CD4-positive, CD25-positive, alpha-beta regulatory T cell (primary cell): ENCODE data around the gene MFSD11. TPM values are rescaled to one million over a fixed set of nuclear protein-coding genes. Genes with fewer than 3 reads are reported as not detected.
"Not testable (repeated sequence)": the region's sequence is repeated elsewhere in the genome, so short reads cannot be mapped to it uniquely, and the experiment has no call there.

Source experiments
- ATAC-seq, 2 donors: fragments of 150-1000 bp; cut with Tn5 transposase; one replicate each; pipeline ENCODE4 v1.10.0; 2021; ENCODE audit warnings: low read depth in 2 of 2, moderate number of reproducible peaks in 2 of 2, moderate library complexity in 1 of 2
- DNase-seq, 3 donors: peaks; one replicate each; pipeline versions ENCODE4 v3.0.0 to v3.0.0-alpha.2; 2012 to 2022; ENCODE audit warnings: mixed read lengths in 1 of 3
- H3K27ac ChIP-seq: one replicate; pipeline ENCODE4 v1.7.0; 2013; ENCODE audit warnings: mild to moderate bottlenecking, low read length; ENCODE audit not compliant: insufficient read depth, poor library complexity, severe bottlenecking
- H3K27me3 ChIP-seq: one replicate; pipeline ENCODE4 v1.7.0; 2013; ENCODE audit warnings: low read length; ENCODE audit not compliant: control insufficient read depth, insufficient read depth
- H3K36me3 ChIP-seq: one replicate; pipeline ENCODE4 v1.7.0; 2013; ENCODE audit warnings: mild to moderate bottlenecking, low read length, moderate library complexity; ENCODE audit not compliant: control insufficient read depth, insufficient read depth
- H3K4me1 ChIP-seq: 2 replicates; pipeline ENCODE4 v1.7.0; 2013; ENCODE audit warnings: mild to moderate bottlenecking, low read length; ENCODE audit not compliant: insufficient read depth, control insufficient read depth, poor library complexity, severe bottlenecking
- H3K4me3 ChIP-seq: one replicate; pipeline ENCODE4 v1.7.0; 2013; ENCODE audit warnings: low read depth, mild to moderate bottlenecking, low read length, moderate library complexity
- H3K9me3 ChIP-seq, 2 experiments: 1 replicate in 1 of 2; 2 replicates in 1 of 2; pipeline ENCODE4 v1.7.0; 2013; ENCODE audit warnings: low read length in 2 of 2, mild to moderate bottlenecking in 1 of 2, moderate library complexity in 1 of 2; ENCODE audit not compliant: control insufficient read depth in 2 of 2
- H3K27ac Mint-ChIP-seq, 3 donors: one replicate each; pipeline ENCODE4 v1.8.0; 2020 to 2022; ENCODE audit warnings: mild to moderate bottlenecking in 3 of 3, mixed read lengths in 3 of 3, moderate library complexity in 2 of 3
- H3K27me3 Mint-ChIP-seq: one replicate; pipeline ENCODE4 v1.8.0; 2022; ENCODE audit warnings: mild to moderate bottlenecking, mixed read lengths
- H3K36me3 Mint-ChIP-seq: one replicate; pipeline ENCODE4 v1.8.0; 2020; ENCODE audit warnings: mixed read lengths
- H3K4me1 Mint-ChIP-seq, 4 donors: one replicate each; pipeline ENCODE4 v1.8.0; 2020 to 2022; ENCODE audit warnings: mixed read lengths in 4 of 4, mild to moderate bottlenecking in 1 of 4
- H3K4me3 Mint-ChIP-seq, 4 donors: one replicate each; pipeline ENCODE4 v1.8.0; 2020 to 2022; ENCODE audit warnings: mild to moderate bottlenecking in 4 of 4, mixed read lengths in 4 of 4, moderate library complexity in 3 of 4
- H3K9me3 Mint-ChIP-seq, 7 donors: one replicate each; pipeline ENCODE4 v1.8.0; 2020 to 2022; ENCODE audit warnings: mixed read lengths in 7 of 7, mild to moderate bottlenecking in 3 of 7, moderate library complexity in 2 of 7
- polyA plus RNA-seq, 4 donors: library from polyadenylated mRNA; unstranded; fragments of 300-500 nt; fragmentation: Illumina TruSeq; gene quantifications; one replicate each; pipeline ENCODE4 v1.2.3, GENCODE V29; 2021
- total RNA-seq: library from RNA; stranded (reverse); gene quantifications from one replicate; pipeline ENCODE4 v1.2.3, GENCODE V29; 2022

MFSD11 gene
- total and polyA plus RNA-seq, 5 donors from 2014 or later: 22.3 to 45.6 (median 26.8) TPM

- no peaks in the 10 kb centered on the region for H3K27me3 ChIP-seq
- H3K4me1 Mint-ChIP-seq: peaks cover 10 to 16% (median 11%) of the 10 kb centered on the region in 4 donors
- no peak overlapping the region for H3K27ac ChIP-seq
- H3K4me3 ChIP-seq: no peak overlapping the region
- H3K9me3 Mint-ChIP-seq: peaks cover 0 to 5% (median 0%) of the 10 kb centered on the region in 7 donors
- no peaks in the 10 kb centered on the region for H3K36me3 ChIP-seq
- no peak overlapping the region for H3K27ac Mint-ChIP-seq
- peaks cover 10% of the 10 kb centered on the region for H3K4me1 ChIP-seq
- no peaks in the 10 kb centered on the region for H3K27me3 Mint-ChIP-seq
- ATAC-seq (no peak), DNase-seq (no peak)
- H3K36me3 Mint-ChIP-seq: no peaks in the 10 kb centered on the region
- H3K9me3 ChIP-seq: no peaks in the 10 kb centered on the region
- H3K4me3 Mint-ChIP-seq: peak overlapping the region in 1 of 4 donors; percentile 10
Observed at GRCh38 chr17:76792348-76792747, 54.4 kb downstream of the MFSD11 start.

GRCh38 chr17:76793775-76794174 lies 55.9 kb downstream of the MFSD11 start:
- H3K27me3 Mint-ChIP-seq: no peaks in the 10 kb centered on the region
- Histone ChIP-seq H3K4me3 (no peak overlapping the region), H3K36me3 (no peaks in the 10 kb centered on the region), H3K27ac (no peak overlapping the region), H3K27me3 (no peaks in the 10 kb centered on the region), H3K9me3 (no peaks in the 10 kb centered on the region), H3K4me1 (peaks cover 10% of the 10 kb centered on the region)
- no peak overlapping the region for H3K4me3 Mint-ChIP-seq
- H3K4me1 Mint-ChIP-seq: peaks cover 10 to 16% (median 11%) of the 10 kb centered on the region in 4 donors
- no peak overlapping the region for H3K27ac Mint-ChIP-seq
- no peaks in the 10 kb centered on the region for H3K36me3 Mint-ChIP-seq
- H3K9me3 Mint-ChIP-seq: peaks cover 0 to 7% (median 0%) of the 10 kb centered on the region in 7 donors
- ATAC-seq (no peak), DNase-seq (peak in 1 of 3 donors; percentile 52)

GRCh38 chr17:76796081-76796480 lies 58.2 kb downstream of the MFSD11 start:
- H3K36me3 ChIP-seq: no peaks in the 10 kb centered on the region
- Mint-ChIP-seq H3K9me3 (peaks cover 0 to 7% (median 0%) of the 10 kb centered on the region in 7 donors), H3K4me3 (no peak overlapping the region), H3K4me1 (peaks cover 7 to 13% (median 9%) of the 10 kb centered on the region in 4 donors), H3K27me3 (no peaks in the 10 kb centered on the region), H3K27ac (no peak overlapping the region), H3K36me3 (no peaks in the 10 kb centered on the region)
- H3K4me1 ChIP-seq: peaks cover 8% of the 10 kb centered on the region
- H3K4me3 ChIP-seq: no peak overlapping the region
- DNase-seq: no peak
- ATAC-seq: no peak
- H3K9me3 ChIP-seq: no peaks in the 10 kb centered on the region
- no peak overlapping the region for H3K27ac ChIP-seq
- H3K27me3 ChIP-seq: no peaks in the 10 kb centered on the region

GRCh38 chr17:76797241-76797840 lies 59.4 kb downstream of the MFSD11 start:
- Mint-ChIP-seq H3K9me3 (peaks cover 0 to 7% (median 0%) of the 10 kb centered on the region in 7 donors), H3K27me3 (no peaks in the 10 kb centered on the region), H3K36me3 (no peaks in the 10 kb centered on the region), H3K4me3 (no peak overlapping the region), H3K4me1 (peaks cover 0 to under 1% (median 0%) of the 10 kb centered on the region in 4 donors), H3K27ac (no peak overlapping the region)
- DNase-seq (no peak), ATAC-seq (no peak)
- H3K4me3 ChIP-seq: no peak overlapping the region
- no peaks in the 10 kb centered on the region for H3K4me1 ChIP-seq
- H3K27ac ChIP-seq: no peak overlapping the region
- no peaks in the 10 kb centered on the region for H3K9me3 ChIP-seq
- H3K36me3 ChIP-seq: no peaks in the 10 kb centered on the region
- H3K27me3 ChIP-seq: no peaks in the 10 kb centered on the region

GRCh38 chr17:76801706-76802105 lies 63.8 kb downstream of the MFSD11 start:
- H3K27me3 ChIP-seq: no peaks in the 10 kb centered on the region
- H3K36me3 Mint-ChIP-seq: peaks cover 4% of the 10 kb centered on the region
- no peak overlapping the region for H3K27ac Mint-ChIP-seq
- DNase-seq: no peak
- no peak overlapping the region for H3K4me3 Mint-ChIP-seq
- no peaks in the 10 kb centered on the region for H3K4me1 Mint-ChIP-seq
- H3K9me3 ChIP-seq: no peaks in the 10 kb centered on the region
- no peaks in the 10 kb centered on the region for H3K36me3 ChIP-seq
- peaks cover 0 to 2% (median 0%) of the 10 kb centered on the region in 7 donors for H3K9me3 Mint-ChIP-seq
- no peaks in the 10 kb centered on the region for H3K27me3 Mint-ChIP-seq
- H3K4me1 ChIP-seq: no peaks in the 10 kb centered on the region
- no peak for ATAC-seq
- no peak overlapping the region for H3K27ac ChIP-seq
- no peak overlapping the region for H3K4me3 ChIP-seq

GRCh38 chr17:76805319-76805718 lies 67.4 kb downstream of the MFSD11 start:
- no peak for DNase-seq
- no peaks in the 10 kb centered on the region for H3K9me3 ChIP-seq
- peaks cover 4% of the 10 kb centered on the region for H3K36me3 Mint-ChIP-seq
- no peak overlapping the region for H3K27ac ChIP-seq
- H3K36me3 ChIP-seq: no peaks in the 10 kb centered on the region
- no peaks in the 10 kb centered on the region for H3K4me1 Mint-ChIP-seq
- no peaks in the 10 kb centered on the region for H3K9me3 Mint-ChIP-seq
- H3K4me1 ChIP-seq: no peaks in the 10 kb centered on the region
- H3K4me3 ChIP-seq: no peak overlapping the region
- no peak for ATAC-seq
- no peak overlapping the region for H3K4me3 Mint-ChIP-seq
- H3K27ac Mint-ChIP-seq: no peak overlapping the region
- H3K27me3 ChIP-seq: no peaks in the 10 kb centered on the region
- no peaks in the 10 kb centered on the region for H3K27me3 Mint-ChIP-seq

GRCh38 chr17:76806151-76806550 lies 68.2 kb downstream of the MFSD11 start:
- H3K4me1 ChIP-seq, H3K9me3 Mint-ChIP-seq, H3K27me3 Mint-ChIP-seq, H3K36me3 Mint-ChIP-seq, H3K27ac Mint-ChIP-seq, H3K27ac ChIP-seq, ATAC-seq, DNase-seq, H3K4me3 ChIP-seq, H3K4me1 Mint-ChIP-seq, H3K9me3 ChIP-seq, H3K27me3 ChIP-seq, H3K36me3 ChIP-seq, H3K4me3 Mint-ChIP-seq: not testable (repeated sequence)

- DNase-seq, H3K27me3 Mint-ChIP-seq, H3K36me3 ChIP-seq, H3K4me1 ChIP-seq, H3K27me3 ChIP-seq, H3K4me3 Mint-ChIP-seq, ATAC-seq, H3K9me3 Mint-ChIP-seq, H3K36me3 Mint-ChIP-seq, H3K4me3 ChIP-seq, H3K4me1 Mint-ChIP-seq, H3K27ac Mint-ChIP-seq, H3K9me3 ChIP-seq, H3K27ac ChIP-seq: not testable (repeated sequence)
Observed at GRCh38 chr17:76806767-76807166, 68.8 kb downstream of the MFSD11 start.
